NCI-H2107 treated with DMSO at 0.1 percent for 48 hours (cell line): ENCODE data around the gene RBPMS2.

Source experiments
- DNase-seq: peaks from one replicate; lab custom pipeline; 2025; ENCODE audit not compliant: unreplicated experiment; lab: John Stamatoyannopoulos, UW

RBPMS2 gene

GRCh38 chr15:64695561-64695992 lies 79.8 kb downstream of the RBPMS2 start:
- no peak for DNase-seq

GRCh38 chr15:64694816-64695215 lies 80.6 kb downstream of the RBPMS2 start:
- no peak for DNase-seq

- DNase-seq = no peak
Measured at GRCh38 chr15:64693134-64693533, 82.3 kb downstream of the RBPMS2 start.

GRCh38 chr15:64691896-64692565 lies 83.4 kb downstream of the RBPMS2 start:
- no peak for DNase-seq

- no peak for DNase-seq
Measured at GRCh38 chr15:64690578-64691296, 84.7 kb downstream of the RBPMS2 start.

GRCh38 chr15:64690008-64690407 lies 85.4 kb downstream of the RBPMS2 start:
- DNase-seq = no peak
